HG03025 (cell line): ENCODE measurements around the gene TMEM94.
"Not testable (repeated sequence)": the region's sequence is repeated elsewhere in the genome, so short reads cannot be mapped to it uniquely, and the experiment has no call there.

ENCODE experiments used
- ATAC-seq: cut with Tn5 transposase; IDR thresholded peaks from one replicate; pipeline ENCODE4 v1.9.1; 2021; ENCODE audit warnings: mild to moderate bottlenecking, moderate library complexity; ENCODE audit not compliant: unreplicated experiment, low FRiP score

Gene TMEM94

DNA sequence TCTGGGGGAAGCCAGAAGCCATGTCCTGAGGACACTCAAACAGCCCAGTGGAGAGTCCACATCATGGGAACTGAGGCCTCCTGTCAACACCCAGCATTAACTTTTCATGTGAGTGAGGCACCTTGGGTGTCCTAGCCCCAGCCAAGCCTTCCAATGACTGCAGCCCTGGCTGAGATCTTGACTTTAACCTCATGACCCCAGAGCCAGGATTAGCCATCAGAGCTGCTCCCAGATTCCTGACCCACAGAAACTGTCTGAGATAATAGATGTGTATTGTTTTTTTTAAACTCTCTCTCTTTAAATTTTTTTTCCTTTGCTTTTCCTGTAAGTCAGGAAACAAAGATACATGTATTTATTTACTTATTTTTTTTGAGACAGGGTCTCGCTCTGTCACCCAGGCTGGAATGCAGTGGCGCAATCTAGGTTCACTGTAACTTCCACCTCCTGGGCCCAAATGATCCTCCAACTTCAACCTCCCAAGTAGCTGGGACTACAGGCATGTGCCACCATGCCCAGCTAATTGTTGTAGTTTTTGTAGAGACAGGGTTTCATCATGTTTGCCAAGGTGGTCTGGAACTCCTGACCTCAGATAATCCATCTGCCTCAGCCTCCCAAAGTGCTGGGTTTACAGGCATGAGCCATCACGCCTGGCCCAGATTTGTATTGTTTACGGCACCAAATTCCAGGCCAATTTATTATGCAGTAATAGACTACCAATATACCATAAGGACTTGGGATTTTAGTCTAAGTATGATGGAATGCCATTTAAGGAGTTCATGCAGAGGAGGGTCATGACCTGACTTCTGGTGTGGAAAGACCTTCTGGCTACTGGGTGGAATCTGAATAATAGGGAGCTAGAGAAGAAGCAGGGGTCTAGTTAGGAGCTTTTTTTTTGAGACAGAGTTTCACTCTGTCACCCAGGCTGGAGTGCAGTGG, 14.0 kb upstream of the TMEM94 start:
- no peak for ATAC-seq

DNA sequence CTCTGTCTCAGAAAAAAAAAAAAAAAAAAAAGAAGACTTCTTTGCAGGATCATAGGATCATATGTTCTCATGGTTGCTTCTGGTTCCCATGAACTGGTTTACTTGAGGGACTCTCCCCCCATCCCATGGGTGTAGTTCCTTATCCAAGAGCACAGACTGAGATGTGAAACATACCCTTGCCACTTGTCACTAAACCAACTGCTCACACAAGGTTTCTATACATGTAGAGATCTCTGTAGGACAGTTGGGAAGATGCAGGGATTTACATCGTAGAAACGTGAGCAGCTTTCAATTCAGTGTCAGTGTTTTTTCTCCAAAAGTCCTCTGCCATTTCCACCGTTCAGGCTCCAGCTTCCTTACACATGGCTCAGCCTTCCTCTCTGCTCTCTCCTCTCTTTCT, 11.1 kb upstream of the TMEM94 start:
- ATAC-seq = no peak

DNA sequence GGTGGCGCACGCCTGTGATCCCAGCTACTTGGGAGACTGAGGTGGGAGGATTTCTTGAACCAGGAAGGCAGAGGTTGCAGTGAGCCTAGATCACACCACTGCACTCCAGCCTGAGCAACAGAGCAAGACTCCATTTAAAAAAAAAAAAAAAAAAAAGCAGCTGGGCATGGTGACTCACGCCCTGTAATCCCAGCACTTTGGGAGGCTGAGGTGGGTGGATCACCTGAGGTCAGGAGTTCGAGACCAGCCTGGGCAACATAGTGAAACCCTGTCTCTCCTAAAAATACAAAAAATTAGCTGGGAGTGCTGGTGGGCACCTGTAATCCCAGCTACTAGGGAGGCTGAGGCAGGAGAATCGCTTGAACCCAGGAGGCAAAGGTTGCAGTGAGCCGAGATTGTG, 10.5 kb upstream of the TMEM94 start:
- not testable (repeated sequence) for ATAC-seq

DNA sequence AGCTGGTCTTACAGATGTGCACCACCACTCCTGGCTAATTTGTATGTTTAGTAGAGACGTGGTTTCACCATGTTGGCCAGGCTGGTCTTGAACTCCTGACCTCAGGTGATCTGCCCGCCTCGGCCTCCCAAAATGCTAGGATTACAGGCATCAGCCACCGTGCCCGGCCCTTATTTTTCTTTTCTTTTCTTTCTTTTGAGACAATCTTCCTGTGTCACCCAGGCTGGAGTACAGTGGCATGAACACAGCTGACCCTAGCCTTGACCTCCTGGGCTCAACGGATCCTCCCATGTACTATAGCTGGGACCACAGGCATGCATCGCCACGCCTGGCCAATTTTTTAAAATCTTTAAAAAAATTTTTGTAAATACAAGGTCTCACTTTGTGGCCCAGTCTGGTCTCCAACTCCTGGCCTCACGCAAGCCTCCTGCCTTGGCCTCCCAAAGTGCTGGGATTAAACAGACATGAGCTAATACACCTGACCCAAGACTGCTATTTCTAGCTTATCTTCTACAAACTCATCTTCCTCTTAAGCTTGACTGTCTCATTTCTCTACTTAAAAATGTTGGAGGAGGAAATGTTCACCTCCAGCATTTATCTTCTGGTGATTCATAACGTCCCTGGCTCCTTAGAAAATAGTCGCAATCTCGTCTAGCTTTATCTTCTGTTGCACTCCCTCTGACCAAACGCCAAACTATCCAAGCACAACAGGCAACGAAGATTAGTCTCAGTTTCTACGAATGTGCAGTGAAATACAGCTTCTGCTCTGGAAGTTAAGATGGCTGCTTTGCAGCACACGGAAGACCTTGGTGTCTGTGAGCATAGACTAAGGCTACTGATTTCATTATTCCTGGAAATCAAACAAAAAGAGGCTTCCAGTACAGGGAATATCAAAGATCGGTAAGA, 8.2 kb upstream of the TMEM94 start:
- ATAC-seq = no peak

DNA sequence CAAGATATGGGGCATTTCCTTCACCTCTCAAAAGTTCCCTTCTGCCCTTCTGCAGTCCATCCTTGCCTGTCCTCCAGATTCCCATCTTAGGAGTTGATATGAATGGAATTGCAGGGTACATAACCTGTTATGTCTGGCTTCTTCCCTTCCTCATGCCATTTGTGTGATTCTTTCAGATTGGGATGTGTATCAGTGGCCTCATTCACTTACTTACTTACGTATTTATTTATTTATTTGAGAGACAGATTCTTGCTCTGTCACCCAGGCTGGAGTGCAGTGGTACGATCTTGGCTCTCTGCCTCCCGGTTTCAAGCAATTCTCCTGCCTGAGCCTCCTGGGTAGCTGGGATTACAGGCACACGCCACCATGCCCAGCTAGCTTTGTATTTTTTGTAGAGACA, 6.2 kb upstream of the TMEM94 start:
- no peak for ATAC-seq

DNA sequence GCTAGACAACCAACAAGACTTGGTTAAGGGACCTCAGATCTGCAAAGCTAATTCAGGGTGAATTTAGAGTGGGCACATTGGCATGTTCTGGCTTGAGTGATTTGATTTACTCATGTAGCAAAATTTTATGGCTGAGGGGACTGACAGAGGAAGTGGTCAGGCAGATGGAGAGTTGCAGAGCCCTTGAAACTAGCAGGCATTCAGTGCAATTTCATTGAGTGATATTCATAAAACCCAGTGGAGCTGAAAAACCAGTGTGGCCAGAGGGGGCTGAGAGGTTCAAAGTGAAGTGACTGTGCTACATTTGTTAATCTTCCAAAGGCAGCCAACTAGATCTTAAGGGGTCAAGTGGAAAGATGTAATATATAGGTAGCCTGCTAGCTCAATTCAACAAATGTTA, 2.2 kb upstream of the TMEM94 start:
- ATAC-seq = no peak

DNA sequence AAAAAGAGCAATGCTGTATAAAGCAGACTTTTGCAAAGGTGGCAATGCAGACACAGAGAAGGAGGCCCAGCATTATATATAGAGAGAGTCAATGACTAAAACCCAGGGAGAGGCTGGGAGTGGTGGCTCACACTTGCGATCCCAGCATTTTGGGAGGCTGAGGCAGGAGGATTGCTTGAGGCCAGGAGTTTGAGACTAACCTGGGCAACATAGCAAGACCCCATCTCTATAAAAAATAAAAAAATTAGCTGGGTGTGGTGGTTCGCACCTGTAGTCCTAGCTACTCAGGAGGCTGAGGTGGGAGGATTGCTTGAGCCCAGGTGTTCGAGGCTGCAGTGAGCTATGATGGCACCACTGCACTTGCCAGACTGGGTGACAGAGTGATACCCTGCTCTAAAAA, 1.8 kb upstream of the TMEM94 start:
- not testable (repeated sequence) for ATAC-seq

DNA sequence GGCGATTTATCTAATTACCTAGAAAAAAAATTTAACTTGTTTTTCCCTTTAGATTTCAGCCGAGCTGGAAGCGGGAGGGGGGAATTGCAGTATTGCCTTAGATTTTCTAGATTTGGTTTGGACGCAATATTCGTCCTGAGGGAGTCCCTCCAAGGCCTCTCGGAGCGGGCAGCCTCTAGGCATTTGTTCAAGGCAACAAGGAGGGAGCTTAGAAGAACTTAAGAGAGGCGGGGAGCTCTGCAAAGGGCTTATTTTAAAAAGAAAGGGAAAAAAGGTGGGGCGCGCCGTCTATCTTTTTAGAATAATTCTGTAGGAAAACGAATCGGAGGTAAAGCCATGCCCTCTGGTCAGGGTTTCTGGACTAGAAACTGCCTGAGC, 407 bp upstream of the TMEM94 start:
- no peak for ATAC-seq

DNA sequence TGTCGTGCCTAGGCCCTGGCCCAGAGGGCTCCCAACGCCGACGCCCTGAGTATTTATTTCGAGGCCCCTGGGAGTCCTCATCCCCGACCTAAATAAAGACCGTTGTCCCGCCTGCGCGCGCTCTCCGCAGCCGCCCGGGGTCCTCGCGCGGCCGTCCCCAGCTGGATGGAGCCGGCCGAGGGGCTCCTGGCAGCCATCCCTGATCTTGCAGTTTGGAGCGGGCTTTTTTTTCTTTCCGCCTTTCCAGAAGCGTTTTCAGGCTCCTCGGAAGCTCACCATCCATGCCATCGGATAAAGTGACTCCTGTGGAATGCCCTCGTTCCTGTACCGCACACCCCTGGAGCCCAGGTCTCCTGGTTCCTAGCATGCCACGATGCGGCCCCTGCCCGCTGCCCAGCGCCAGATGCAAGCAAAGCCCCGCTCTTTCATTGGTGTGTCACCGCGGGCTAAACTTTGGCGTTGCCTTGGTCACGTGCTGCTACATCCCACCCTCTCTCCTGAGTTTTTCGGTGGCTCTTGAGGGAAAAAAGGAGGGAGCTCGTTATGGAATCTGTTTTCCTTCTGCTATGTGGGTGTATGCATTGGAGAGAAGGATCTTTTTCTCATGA, 716 bp downstream of the TMEM94 start:
- no peak for ATAC-seq

DNA sequence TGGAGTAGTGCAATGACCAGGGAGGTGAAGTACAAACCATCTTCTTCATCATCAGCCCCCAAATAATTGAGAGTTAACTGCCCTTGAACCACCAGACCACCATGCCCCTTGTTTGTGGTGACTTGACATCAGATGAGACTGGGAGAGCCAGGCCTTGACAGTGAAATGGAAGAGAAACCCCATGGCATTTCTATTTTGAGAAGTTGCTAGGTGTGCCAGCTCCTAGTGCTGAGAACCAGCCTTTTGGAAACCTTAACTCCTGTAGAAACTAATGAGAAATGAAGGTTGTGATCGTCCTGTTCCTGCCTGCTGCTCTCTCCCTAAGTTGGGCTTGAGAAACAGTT, 2.8 kb downstream of the TMEM94 start:
- no peak for ATAC-seq

DNA sequence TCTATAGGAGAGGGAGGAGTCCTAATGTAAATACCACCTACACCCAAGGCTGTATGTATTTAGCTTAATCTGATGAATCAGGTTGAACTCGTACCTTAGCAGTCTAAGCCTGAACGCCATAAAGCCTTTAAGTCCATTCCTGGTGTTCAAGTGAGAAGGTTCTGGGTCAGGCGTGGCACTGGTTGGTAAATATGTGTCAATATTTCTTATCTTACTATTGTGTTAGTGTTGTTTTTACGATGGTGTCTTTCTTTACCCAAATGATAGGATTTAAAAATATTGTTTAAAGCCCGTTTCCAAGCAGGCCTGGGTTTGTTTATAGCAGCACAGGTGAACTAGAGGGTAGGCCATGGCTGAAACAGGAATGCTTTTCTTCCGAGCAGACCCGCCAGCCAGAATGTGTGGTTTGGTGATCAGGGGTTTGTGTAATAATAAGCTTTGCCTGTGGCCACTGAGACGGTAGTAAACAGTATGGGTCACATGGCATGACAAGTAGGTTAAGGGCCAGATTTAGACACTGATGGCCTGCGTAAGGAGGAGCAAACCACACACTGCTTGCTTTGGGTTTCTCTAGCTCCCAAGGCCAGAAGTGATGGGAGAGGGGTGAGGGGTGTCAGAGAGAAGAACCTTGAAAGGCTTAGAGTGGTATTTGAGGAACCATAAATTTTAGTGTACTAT, 3.3 kb downstream of the TMEM94 start:
- ATAC-seq = no peak

DNA sequence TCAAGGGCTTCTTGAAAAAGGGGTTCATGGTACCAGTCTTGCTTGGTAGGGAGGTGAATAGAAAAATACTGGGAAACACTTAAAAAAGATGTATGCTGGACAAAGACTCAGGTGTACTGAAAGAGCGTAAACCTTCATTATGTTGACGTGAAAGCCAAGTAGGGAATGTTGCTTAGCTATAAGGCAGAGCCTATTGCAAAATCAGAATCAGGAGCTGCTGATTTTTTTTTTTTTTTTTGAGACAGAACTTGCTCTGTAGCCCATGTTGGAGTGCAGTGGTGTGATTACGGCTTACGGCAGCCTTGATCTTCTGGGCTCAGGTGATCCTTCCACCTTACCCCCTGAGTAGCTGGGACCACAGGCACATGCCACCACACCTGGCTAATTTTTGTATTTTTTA, 3.9 kb downstream of the TMEM94 start:
- no peak for ATAC-seq

DNA sequence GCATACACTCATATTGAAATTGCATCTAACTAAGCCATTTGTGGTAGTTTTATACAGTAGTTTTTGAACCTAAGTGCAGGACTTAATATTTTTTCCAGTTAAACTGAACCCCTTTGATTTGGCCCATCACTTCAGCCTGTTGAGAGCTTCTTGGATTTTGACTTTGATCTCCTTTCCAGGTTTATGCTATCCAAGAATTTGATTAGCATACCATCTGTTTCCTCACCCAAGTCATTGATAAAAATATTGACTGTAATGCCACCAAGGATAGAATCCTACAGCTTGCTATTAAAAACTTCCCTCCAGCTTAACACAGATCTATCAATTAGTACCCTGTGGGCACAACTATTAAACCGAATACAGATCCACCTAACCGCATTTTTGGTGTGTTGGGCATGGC, 7.2 kb downstream of the TMEM94 start:
- no peak for ATAC-seq

DNA sequence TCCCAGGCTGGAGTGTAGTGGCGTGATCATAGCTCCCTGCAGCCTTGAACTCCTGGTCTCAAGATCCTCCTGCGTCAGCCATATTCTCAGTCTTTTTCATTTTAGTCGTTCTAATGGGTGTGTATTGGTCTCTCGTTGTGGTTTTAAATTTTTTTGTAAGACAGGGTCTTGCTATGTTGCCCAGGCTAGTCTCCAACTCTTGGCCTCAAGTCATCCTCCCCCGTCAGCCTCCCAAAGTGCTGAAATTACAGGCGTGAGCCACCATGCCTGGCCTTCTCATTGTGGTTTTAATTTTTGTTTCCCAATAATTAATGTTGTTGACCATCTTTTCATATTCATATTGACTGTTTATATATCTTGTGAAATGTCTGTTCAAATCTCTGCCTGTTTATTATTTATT, 8.6 kb downstream of the TMEM94 start:
- ATAC-seq = no peak

DNA sequence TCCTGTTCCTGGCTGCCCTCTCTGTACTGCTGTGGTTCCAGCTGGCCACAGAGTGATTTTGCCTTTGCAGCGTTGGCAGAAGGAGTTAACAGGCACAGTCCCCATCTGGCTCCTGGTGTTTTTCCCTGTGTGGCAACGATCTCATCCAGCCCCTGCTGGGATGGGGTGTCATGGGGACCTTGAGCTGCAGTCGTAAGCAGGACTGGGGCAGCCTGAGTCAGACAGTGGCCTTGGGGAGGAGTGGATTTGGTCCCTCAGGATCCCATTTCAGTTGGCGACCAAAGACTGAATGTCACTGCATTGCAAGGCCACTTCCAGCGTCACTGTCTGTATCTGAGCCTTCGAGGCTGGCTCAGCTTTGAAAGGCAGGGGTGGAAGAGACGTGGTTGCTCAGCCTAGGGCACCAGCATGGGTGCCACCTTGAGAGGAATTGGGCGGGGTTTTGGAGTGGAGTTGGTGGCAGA, 11.9 kb downstream of the TMEM94 start:
- no peak for ATAC-seq

DNA sequence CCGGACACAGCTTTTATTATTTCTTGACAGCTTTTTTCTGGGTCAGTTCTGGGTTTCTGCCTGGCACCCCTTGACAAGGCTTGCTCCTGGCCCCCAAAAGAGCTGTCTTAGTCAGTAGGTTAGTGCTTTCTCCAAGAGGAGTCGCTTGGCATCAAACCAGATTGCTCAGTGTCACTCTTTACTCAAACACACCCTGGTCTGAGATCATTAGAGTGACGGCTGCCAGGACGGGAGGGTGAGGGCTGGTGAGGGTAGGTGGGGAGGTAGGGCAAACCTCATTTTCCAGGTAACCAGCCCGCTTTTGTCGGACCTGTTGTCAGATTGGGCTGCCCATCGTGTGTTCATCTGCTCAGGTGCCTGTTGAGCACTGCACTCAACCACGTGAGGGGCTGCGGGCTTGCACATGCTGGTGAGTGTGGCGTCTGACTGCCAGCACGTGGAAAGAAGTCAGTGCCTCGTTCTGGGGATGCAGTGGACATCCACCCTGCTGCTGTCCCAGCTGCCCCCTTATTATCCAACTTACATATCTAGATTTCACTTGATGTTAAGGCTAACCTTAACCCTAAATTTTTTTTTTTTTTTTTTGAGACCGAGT, 12.4 kb downstream of the TMEM94 start:
- no peak for ATAC-seq

DNA sequence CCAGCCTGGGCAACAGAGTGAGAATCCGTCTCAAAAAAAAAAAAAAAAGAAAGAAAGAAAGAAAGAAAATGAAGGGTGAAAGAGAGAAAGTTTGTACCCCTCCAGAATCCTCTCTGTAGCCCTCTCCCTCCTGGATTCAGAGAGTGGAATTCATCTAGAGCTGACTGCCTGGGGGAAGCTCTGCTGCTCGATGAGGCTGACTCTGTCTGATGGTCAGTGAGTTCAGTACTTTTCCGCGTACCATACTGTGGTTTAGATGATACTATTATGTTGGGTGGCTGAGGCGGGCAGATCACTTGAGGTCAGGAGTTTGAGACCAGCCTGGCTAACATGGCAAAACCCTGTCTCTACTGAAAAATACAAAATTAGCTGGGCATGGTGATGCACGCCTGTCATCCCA, 14.8 kb downstream of the TMEM94 start:
- ATAC-seq = no peak

DNA sequence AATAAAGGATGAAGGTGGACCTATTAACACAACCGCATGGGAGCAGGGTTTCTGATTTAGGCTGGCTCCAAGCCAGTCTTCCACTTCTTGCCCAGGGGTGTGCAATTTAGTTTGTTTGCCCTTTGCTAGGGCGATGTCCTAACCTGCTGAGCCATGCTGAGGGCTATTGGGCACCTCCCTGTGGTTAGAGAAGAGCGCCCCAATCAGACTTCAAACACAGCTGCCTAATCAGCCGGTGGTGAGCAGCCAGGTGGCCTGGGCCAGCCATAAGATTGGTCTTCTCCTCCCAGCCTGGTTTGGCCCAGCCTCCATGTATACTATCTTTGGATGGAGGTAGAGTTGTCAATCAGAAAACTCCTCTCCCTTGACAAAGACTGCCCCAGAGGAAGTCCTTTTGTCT, 15.7 kb downstream of the TMEM94 start:
- no peak for ATAC-seq

DNA sequence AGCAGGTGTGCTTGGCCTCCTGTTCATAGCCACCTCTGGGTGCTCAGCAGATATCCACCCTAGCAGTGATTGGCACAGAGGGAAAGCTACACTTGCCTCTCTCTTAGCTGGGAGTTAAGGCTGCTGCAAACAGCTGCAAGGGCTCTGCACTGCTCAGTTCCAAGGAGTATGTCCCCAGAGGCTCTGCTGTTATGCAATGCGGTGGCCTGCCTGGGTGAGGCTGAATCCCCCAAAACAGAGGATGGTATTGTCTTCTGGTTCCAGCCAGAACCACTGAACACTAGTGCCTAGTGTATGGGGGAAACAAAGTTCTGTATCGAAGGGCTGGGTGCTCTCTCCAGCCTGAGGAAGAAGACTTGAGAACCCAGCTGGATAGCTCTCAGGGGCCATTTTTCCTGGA, 16.8 kb downstream of the TMEM94 start:
- no peak for ATAC-seq

DNA sequence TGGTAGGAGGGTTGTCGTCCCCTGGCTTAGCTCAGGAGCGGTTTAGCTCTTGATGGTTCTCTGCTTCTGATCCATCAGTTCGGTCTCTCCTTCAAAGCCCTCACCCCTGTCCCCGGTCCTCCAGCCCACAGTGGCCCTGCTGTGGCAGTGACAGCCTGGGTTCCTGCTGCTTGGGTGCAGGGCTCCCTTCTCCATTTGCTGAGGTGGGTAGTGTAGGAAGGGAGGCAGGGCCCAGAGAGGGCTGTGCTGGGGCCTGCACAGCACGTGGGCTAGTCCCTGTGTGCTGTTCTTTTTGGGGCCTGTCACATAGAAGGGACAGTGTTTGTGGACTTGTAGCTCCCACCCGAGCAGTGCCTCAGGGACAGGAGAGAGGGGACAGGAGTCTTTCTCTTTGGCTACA, 18.3 kb downstream of the TMEM94 start:
- no peak for ATAC-seq
